ENCODE measurements around the gene WNT9B. TPM values are rescaled to one million over a fixed set of nuclear protein-coding genes. Genes with fewer than 3 reads are reported as not detected.

Gene WNT9B
- total and polyA plus RNA-seq, 4 donors: 0.08 to 0.14 (median 0.10) TPM; not detected in 1

- no peak overlapping the region for H3K9ac ChIP-seq (ENCODE audit: low read depth in 1 of 2, low read length in 2 of 2)
- no peaks in the 10 kb centered on the region for H3K27me3 ChIP-seq (ENCODE audit: control insufficient read depth in 4 of 4, insufficient read depth in 4 of 4, low read length in 3 of 4)
- no peak for DNase-seq (ENCODE audit: low spot score)
- H3K4me1 ChIP-seq (ENCODE audit: control insufficient read depth in 4 of 4, insufficient read depth in 4 of 4, low read length in 3 of 4): no peaks in the 10 kb centered on the region
- H3K36me3 ChIP-seq (ENCODE audit: control insufficient read depth in 4 of 4, insufficient read depth in 3 of 4, low read depth in 1 of 4, low read length in 3 of 4): no peaks in the 10 kb centered on the region
- no peaks in the 10 kb centered on the region for H3K9me3 ChIP-seq (ENCODE audit: control insufficient read depth in 4 of 4, low read length in 3 of 4)
- no peak overlapping the region for H3K27ac ChIP-seq (ENCODE audit: low read depth in 1 of 2, low read length in 2 of 2)
- no peak overlapping the region for H3K4me3 ChIP-seq (ENCODE audit: low read depth in 1 of 3, low read length in 3 of 3)
- TF ChIP-seq JUND (IDR thresholded peaks at IDR 0.05): no peak
- TF ChIP-seq HNF4A (conservative IDR thresholded peaks at IDR 0.05): no peak
- no peak for TF ChIP-seq FOXA2 (IDR thresholded peaks at IDR 0.05)
- TF ChIP-seq EGR1 (IDR thresholded peaks at IDR 0.05; ENCODE audit: low read depth in 2 of 2): no peak
- no peak for TF ChIP-seq RXRA (IDR thresholded peaks at IDR 0.05)
- TF ChIP-seq NR2F2 (IDR thresholded peaks at IDR 0.05): no peak
- TF ChIP-seq, protein P1, sequence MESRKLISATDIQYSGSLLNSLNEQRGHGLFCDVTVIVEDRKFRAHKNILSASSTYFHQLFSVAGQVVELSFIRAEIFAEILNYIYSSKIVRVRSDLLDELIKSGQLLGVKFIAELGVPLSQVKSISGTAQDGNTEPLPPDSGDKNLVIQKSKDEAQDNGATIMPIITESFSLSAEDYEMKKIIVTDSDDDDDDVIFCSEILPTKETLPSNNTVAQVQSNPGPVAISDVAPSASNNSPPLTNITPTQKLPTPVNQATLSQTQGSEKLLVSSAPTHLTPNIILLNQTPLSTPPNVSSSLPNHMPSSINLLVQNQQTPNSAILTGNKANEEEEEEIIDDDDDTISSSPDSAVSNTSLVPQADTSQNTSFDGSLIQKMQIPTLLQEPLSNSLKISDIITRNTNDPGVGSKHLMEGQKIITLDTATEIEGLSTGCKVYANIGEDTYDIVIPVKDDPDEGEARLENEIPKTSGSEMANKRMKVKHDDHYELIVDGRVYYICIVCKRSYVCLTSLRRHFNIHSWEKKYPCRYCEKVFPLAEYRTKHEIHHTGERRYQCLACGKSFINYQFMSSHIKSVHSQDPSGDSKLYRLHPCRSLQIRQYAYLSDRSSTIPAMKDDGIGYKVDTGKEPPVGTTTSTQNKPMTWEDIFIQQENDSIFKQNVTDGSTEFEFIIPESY (IDR thresholded peaks at IDR 0.05): no peak
- TF ChIP-seq RAD21 (IDR thresholded peaks at IDR 0.05): no peak
- TF ChIP-seq YY1 (IDR thresholded peaks at IDR 0.05): no peak
- no peak for TF ChIP-seq MAX (IDR thresholded peaks at IDR 0.05)
- no peak for TF ChIP-seq TAF1 (conservative IDR thresholded peaks at IDR 0.05)
- no peak for TF ChIP-seq HNF4G (IDR thresholded peaks at IDR 0.05)
- TF ChIP-seq, protein P2, sequence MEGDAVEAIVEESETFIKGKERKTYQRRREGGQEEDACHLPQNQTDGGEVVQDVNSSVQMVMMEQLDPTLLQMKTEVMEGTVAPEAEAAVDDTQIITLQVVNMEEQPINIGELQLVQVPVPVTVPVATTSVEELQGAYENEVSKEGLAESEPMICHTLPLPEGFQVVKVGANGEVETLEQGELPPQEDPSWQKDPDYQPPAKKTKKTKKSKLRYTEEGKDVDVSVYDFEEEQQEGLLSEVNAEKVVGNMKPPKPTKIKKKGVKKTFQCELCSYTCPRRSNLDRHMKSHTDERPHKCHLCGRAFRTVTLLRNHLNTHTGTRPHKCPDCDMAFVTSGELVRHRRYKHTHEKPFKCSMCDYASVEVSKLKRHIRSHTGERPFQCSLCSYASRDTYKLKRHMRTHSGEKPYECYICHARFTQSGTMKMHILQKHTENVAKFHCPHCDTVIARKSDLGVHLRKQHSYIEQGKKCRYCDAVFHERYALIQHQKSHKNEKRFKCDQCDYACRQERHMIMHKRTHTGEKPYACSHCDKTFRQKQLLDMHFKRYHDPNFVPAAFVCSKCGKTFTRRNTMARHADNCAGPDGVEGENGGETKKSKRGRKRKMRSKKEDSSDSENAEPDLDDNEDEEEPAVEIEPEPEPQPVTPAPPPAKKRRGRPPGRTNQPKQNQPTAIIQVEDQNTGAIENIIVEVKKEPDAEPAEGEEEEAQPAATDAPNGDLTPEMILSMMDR (IDR thresholded peaks at IDR 0.05; ENCODE audit: low read depth, low read length, missing input control): no peak
- no peak for TF ChIP-seq REST (IDR thresholded peaks at IDR 0.05)
- TF ChIP-seq, protein P3, sequence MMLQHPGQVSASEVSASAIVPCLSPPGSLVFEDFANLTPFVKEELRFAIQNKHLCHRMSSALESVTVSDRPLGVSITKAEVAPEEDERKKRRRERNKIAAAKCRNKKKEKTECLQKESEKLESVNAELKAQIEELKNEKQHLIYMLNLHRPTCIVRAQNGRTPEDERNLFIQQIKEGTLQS (IDR thresholded peaks at IDR 0.05): no peak
- TF ChIP-seq GABPA (IDR thresholded peaks at IDR 0.05 in 1 of 2, conservative IDR thresholded peaks at IDR 0.05 in 1 of 2): no peak
- TF ChIP-seq SP1 (IDR thresholded peaks at IDR 0.05): no peak
- WGBS: 92% methylated on average over 3 of the region's 3 CpGs
Observed at GRCh38 chr17:46916623-46917022, 65.2 kb downstream of the WNT9B start.

- TF ChIP-seq REST (IDR thresholded peaks at IDR 0.05) (no peak), HNF4G (IDR thresholded peaks at IDR 0.05) (no peak), RXRA (IDR thresholded peaks at IDR 0.05) (no peak), JUND (IDR thresholded peaks at IDR 0.05) (no peak)
- TF ChIP-seq, protein P1 (IDR thresholded peaks at IDR 0.05): no peak
- Histone ChIP-seq H3K4me3 (ENCODE audit: low read depth in 1 of 3, low read length in 3 of 3) (no peak overlapping the region), H3K27me3 (ENCODE audit: control insufficient read depth in 4 of 4, insufficient read depth in 4 of 4, low read length in 3 of 4) (no peaks in the 10 kb centered on the region), H3K4me1 (ENCODE audit: control insufficient read depth in 4 of 4, insufficient read depth in 4 of 4, low read length in 3 of 4) (no peaks in the 10 kb centered on the region), H3K9me3 (ENCODE audit: control insufficient read depth in 4 of 4, low read length in 3 of 4) (no peaks in the 10 kb centered on the region), H3K27ac (ENCODE audit: low read depth in 1 of 2, low read length in 2 of 2) (no peak overlapping the region), H3K9ac (ENCODE audit: low read depth in 1 of 2, low read length in 2 of 2) (no peak overlapping the region), H3K36me3 (ENCODE audit: control insufficient read depth in 4 of 4, insufficient read depth in 3 of 4, low read depth in 1 of 4, low read length in 3 of 4) (no peaks in the 10 kb centered on the region)
- no peak for DNase-seq (ENCODE audit: low spot score)
Observed at GRCh38 chr17:46917041-46917440, 65.7 kb downstream of the WNT9B start.

All from liver (tissue), 9 donors.